H9 (cell line): ENCODE results near the gene SCCPDH. TPM values are rescaled to one million over a fixed set of nuclear protein-coding genes. Genes with fewer than 3 reads are reported as not detected.
"Not testable (repeated sequence)": the region's sequence is repeated elsewhere in the genome, so short reads cannot be mapped to it uniquely, and the experiment has no call there.

Source experiments
- DNase-seq: peaks from one replicate; pipeline ENCODE4 v3.0.0-alpha.2; 2017
- H2AFZ ChIP-seq: one replicate; pipeline ENCODE4 v1.6.1; 2013; ENCODE audit warnings: mild to moderate bottlenecking, low read length, control low read depth, moderate library complexity
- H2AK5ac ChIP-seq: 2 replicates; pipeline ENCODE4 v1.6.1; 2013; ENCODE audit warnings: low read length, control low read depth, mixed read lengths; ENCODE audit not compliant: insufficient read length
- H2BK120ac ChIP-seq: one replicate; pipeline ENCODE4 v1.6.1; 2013; ENCODE audit warnings: low read depth, mild to moderate bottlenecking, low read length, control low read depth, inconsistent platforms; ENCODE audit not compliant: poor library complexity, severe bottlenecking
- H2BK12ac ChIP-seq: 2 replicates; pipeline ENCODE4 v1.6.1; 2013; ENCODE audit warnings: low read length, control low read depth, mixed read lengths, low read depth; ENCODE audit not compliant: insufficient read length
- H2BK15ac ChIP-seq: 2 replicates; pipeline ENCODE4 v1.6.1; 2013; ENCODE audit warnings: low read depth, low read length, control low read depth
- H2BK20ac ChIP-seq: one replicate; pipeline ENCODE4 v1.6.1; 2013; ENCODE audit warnings: low read depth, mild to moderate bottlenecking, low read length, control low read depth, inconsistent platforms; ENCODE audit not compliant: poor library complexity, severe bottlenecking
- H2BK5ac ChIP-seq: 2 replicates; pipeline ENCODE4 v1.6.1; 2013; ENCODE audit warnings: low read length, control low read depth, mixed read lengths; ENCODE audit not compliant: insufficient read length
- H3K14ac ChIP-seq: 2 replicates; pipeline ENCODE4 v1.6.1; 2013; ENCODE audit warnings: low read length, control low read depth; ENCODE audit not compliant: insufficient read depth
- H3K18ac ChIP-seq: 2 replicates; pipeline ENCODE4 v1.6.1; 2013; ENCODE audit warnings: low read depth, mild to moderate bottlenecking, mixed read lengths, low read length, control low read depth; ENCODE audit not compliant: insufficient read length
- H3K23ac ChIP-seq: 2 replicates; pipeline ENCODE4 v1.6.1; 2013; ENCODE audit warnings: low read length, control low read depth, mixed read lengths, low read depth; ENCODE audit not compliant: insufficient read length
- H3K23me2 ChIP-seq: 2 replicates; pipeline ENCODE4 v1.6.1; 2013; ENCODE audit warnings: low read depth, mild to moderate bottlenecking, mixed read lengths, low read length, control low read depth; ENCODE audit not compliant: insufficient read length, poor library complexity, severe bottlenecking
- H3K27ac ChIP-seq: 2 replicates; pipeline ENCODE4 v1.5.1; 2013; ENCODE audit warnings: low read length, control low read depth, mixed read lengths, low read depth; ENCODE audit not compliant: insufficient read length
- H3K27me3 ChIP-seq: 2 replicates; pipeline ENCODE4 v1.6.1; 2013; ENCODE audit warnings: low read length, control low read depth, inconsistent platforms; ENCODE audit not compliant: insufficient read depth
- H3K4ac ChIP-seq: 2 replicates; pipeline ENCODE4 v1.6.1; 2013; ENCODE audit warnings: low read depth, mild to moderate bottlenecking, control low read depth, inconsistent platforms, low read length, moderate library complexity
- H3K4me1 ChIP-seq: 2 replicates; pipeline ENCODE4 v1.6.1; 2013; ENCODE audit warnings: low read length, control low read depth, inconsistent platforms; ENCODE audit not compliant: insufficient read depth
- H3K4me2 ChIP-seq: 2 replicates; pipeline ENCODE4 v1.6.1; 2013; ENCODE audit warnings: low read length, control low read depth, mixed read lengths; ENCODE audit not compliant: insufficient read length, insufficient read depth
- H3K56ac ChIP-seq: 2 replicates; pipeline ENCODE4 v1.6.1; 2013; ENCODE audit warnings: low read depth, mild to moderate bottlenecking, mixed read lengths, low read length, control low read depth; ENCODE audit not compliant: insufficient read length
- H3K79me1 ChIP-seq: 2 replicates; pipeline ENCODE4 v1.6.1; 2013; ENCODE audit warnings: low read depth, mild to moderate bottlenecking, moderate library complexity, low read length, control low read depth, inconsistent platforms; ENCODE audit not compliant: insufficient read depth, poor library complexity, severe bottlenecking
- H3K79me2 ChIP-seq: 2 replicates; pipeline ENCODE4 v1.6.1; 2013; ENCODE audit warnings: low read length, control low read depth, inconsistent platforms; ENCODE audit not compliant: insufficient read depth
- H3K9ac ChIP-seq: 2 replicates; pipeline ENCODE4 v1.6.1; 2013; ENCODE audit warnings: low read length, control low read depth, mixed read lengths; ENCODE audit not compliant: insufficient read length; ENCODE audit errors: extremely low read depth
- H3K9me3 ChIP-seq: one replicate; pipeline ENCODE4 v1.6.1; 2013; ENCODE audit warnings: low read depth, low read length, inconsistent platforms; ENCODE audit not compliant: control insufficient read depth
- H3T11ph ChIP-seq: one replicate; pipeline ENCODE4 v1.6.1; 2013; ENCODE audit warnings: mild to moderate bottlenecking, low read length, control low read depth, inconsistent platforms
- H4K20me1 ChIP-seq: one replicate; pipeline ENCODE4 v1.6.1; 2013; ENCODE audit not compliant: control insufficient read depth, insufficient read length, insufficient read depth
- H4K5ac ChIP-seq: 2 replicates; pipeline ENCODE4 v1.6.1; 2013; ENCODE audit warnings: low read depth, mild to moderate bottlenecking, mixed read lengths, low read length, control low read depth; ENCODE audit not compliant: insufficient read length
- H4K8ac ChIP-seq: replicated peaks from 2 replicates; pipeline ENCODE4 v1.6.1; 2013; ENCODE audit warnings: low read length, control low read depth, mixed read lengths, low read depth; ENCODE audit not compliant: insufficient read length
- H4K91ac ChIP-seq: 2 replicates; pipeline ENCODE4 v1.6.1; 2013; ENCODE audit warnings: low read depth, mild to moderate bottlenecking, moderate library complexity, mixed read lengths, low read length, control low read depth; ENCODE audit not compliant: insufficient read length
- H3K27ac Mint-ChIP-seq, 3 experiments: 2 replicates in 2 of 3; 3 replicates in 1 of 3; pipeline ENCODE4 v1.8.0; 2020 to 2021; ENCODE audit warnings: mixed read lengths in 3 of 3, mild to moderate bottlenecking in 1 of 3, moderate library complexity in 1 of 3
- H3K27me3 Mint-ChIP-seq: 2 replicates; pipeline ENCODE4 v1.8.0; 2021; ENCODE audit warnings: low read depth, mild to moderate bottlenecking, moderate library complexity, mixed read lengths
- H3K36me3 Mint-ChIP-seq, 3 experiments: 2 replicates in 2 of 3; 3 replicates in 1 of 3; pipeline ENCODE4 v1.8.0; 2020 to 2021; ENCODE audit warnings: low read depth in 3 of 3, mixed read lengths in 3 of 3; ENCODE audit not compliant: insufficient read depth in 1 of 3
- H3K4me1 Mint-ChIP-seq, 2 experiments: 2 replicates each; pipeline ENCODE4 v1.8.0; 2020; ENCODE audit warnings: mixed read lengths in 2 of 2
- H3K4me3 Mint-ChIP-seq, 2 experiments: 2 replicates in 1 of 2; 3 replicates in 1 of 2; pipeline ENCODE4 v1.8.0; 2020 to 2021; ENCODE audit warnings: mild to moderate bottlenecking in 2 of 2, mixed read lengths in 2 of 2, moderate library complexity in 1 of 2
- H3K9me3 Mint-ChIP-seq, 2 experiments: 2 replicates in 1 of 2; 3 replicates in 1 of 2; pipeline ENCODE4 v1.8.0; 2020; ENCODE audit warnings: mild to moderate bottlenecking in 2 of 2, mixed read lengths in 2 of 2, moderate library complexity in 1 of 2
- CTCF ChIP-seq: fragments of 200-600 bp; sonication (generic); conservative IDR thresholded peaks from 3 replicates; pipeline ENCODE4 v1.8.0; 2021; ENCODE audit warnings: antibody characterized with exemption, mild to moderate bottlenecking
- WGBS: extraction: QIAGEN DNeasy Blood & Tissue Kit; methylation state at CpG from one replicate; pipeline ENCODE4 v1.1.7; 2013; ENCODE audit warnings: missing lambda C conversion rate, low lambda C conversion rate, mixed read lengths; ENCODE audit not compliant: insufficient read length; ENCODE audit errors: extremely low coverage; 5-methylcytosine and 5-hydroxymethylcytosine counted together
- total RNA-seq: library from RNA; stranded (reverse); gene quantifications from 2 replicates; pipeline ENCODE4 v1.2.1, GENCODE V29; 2021

Gene SCCPDH
- total RNA-seq, 1 experiment from 2014 or later: 20.7 TPM

GRCh38 chr1:246742396-246742795 lies 18.2 kb downstream of the SCCPDH start:
- no CpG with 5 or more reads among the region's 8 CpGs for WGBS
- no peak overlapping the region for H4K8ac ChIP-seq
- H3K23me2 ChIP-seq: no peaks in the 10 kb centered on the region
- peaks cover under 1 to 7% (median 2%) of the 10 kb centered on the region in 3 experiments; a peak in 6 of 7 replicates for H3K36me3 Mint-ChIP-seq
- H3K27me3 Mint-ChIP-seq: no peaks in the 10 kb centered on the region
- H4K5ac ChIP-seq: no peak overlapping the region
- H2AFZ ChIP-seq: no peak overlapping the region
- H3K18ac ChIP-seq: no peak overlapping the region
- H2BK120ac ChIP-seq: no peak overlapping the region
- H3T11ph ChIP-seq: no peak overlapping the region
- no peaks in the 10 kb centered on the region for H3K27me3 ChIP-seq
- H2AK5ac ChIP-seq: no peak overlapping the region
- no peak overlapping the region for H3K23ac ChIP-seq
- no peak overlapping the region for H3K14ac ChIP-seq
- no peak overlapping the region for H3K27ac ChIP-seq
- TF ChIP-seq CTCF: no peak
- H3K4ac ChIP-seq: no peak overlapping the region
- no peak overlapping the region for H2BK5ac ChIP-seq
- H4K20me1 ChIP-seq: no peaks in the 10 kb centered on the region
- no peak overlapping the region for H3K27ac Mint-ChIP-seq
- H3K4me3 Mint-ChIP-seq: no peak overlapping the region
- H3K56ac ChIP-seq: no peak overlapping the region
- no peak for DNase-seq
- H3K4me1 Mint-ChIP-seq: no peaks in the 10 kb centered on the region
- no peaks in the 10 kb centered on the region for H3K4me1 ChIP-seq
- no peaks in the 10 kb centered on the region for H3K9me3 ChIP-seq
- H2BK15ac ChIP-seq: no peak overlapping the region
- H2BK12ac ChIP-seq: no peak overlapping the region
- H3K79me2 ChIP-seq: no peaks in the 10 kb centered on the region
- no peak overlapping the region for H3K4me2 ChIP-seq
- no peaks in the 10 kb centered on the region for H3K9me3 Mint-ChIP-seq
- no peak overlapping the region for H4K91ac ChIP-seq
- H2BK20ac ChIP-seq: no peak overlapping the region
- no peaks in the 10 kb centered on the region for H3K79me1 ChIP-seq
- H3K9ac ChIP-seq: no peak overlapping the region

- not testable (repeated sequence) for H3K4me3 Mint-ChIP-seq, H3K4ac ChIP-seq, H2BK120ac ChIP-seq, H3K9me3 ChIP-seq, DNase-seq, H3K27me3 ChIP-seq, H3K9me3 Mint-ChIP-seq, H3K23me2 ChIP-seq, H3K27me3 Mint-ChIP-seq, H3K36me3 Mint-ChIP-seq, H3K18ac ChIP-seq, H3K27ac ChIP-seq, H2AK5ac ChIP-seq, H3K79me1 ChIP-seq, H2BK12ac ChIP-seq, H2BK15ac ChIP-seq, H3K4me1 ChIP-seq, H2BK5ac ChIP-seq, H3K9ac ChIP-seq, H2BK20ac ChIP-seq, H3K27ac Mint-ChIP-seq, H3T11ph ChIP-seq, H3K4me2 ChIP-seq, H4K5ac ChIP-seq, H3K14ac ChIP-seq, H3K4me1 Mint-ChIP-seq, H3K23ac ChIP-seq, H4K91ac ChIP-seq, H4K20me1 ChIP-seq, H3K56ac ChIP-seq, H4K8ac ChIP-seq, H2AFZ ChIP-seq, H3K79me2 ChIP-seq
- WGBS: no CpG with 5 or more reads among the region's 10 CpGs
These were observed 21.9 kb downstream of the SCCPDH start for GRCh38 chr1:246746155-246746554.
